ENCODE measurements around the gene AQP5. TPM values are rescaled to one million over a fixed set of nuclear protein-coding genes. Genes with fewer than 3 reads are reported as not detected.

Gene AQP5
- total and polyA plus RNA-seq, 2 of the 8 experiments (the other 6 are each of a cell fraction or from before 2014, with no cell fraction given): 2.5 to 3.2 TPM

GRCh38 chr12:49984476-49985359, 23.0 kb downstream of the AQP5 start:
- WGBS, 2 experiments (ENCODE audit: extremely low coverage in 1 of 2, insufficient coverage in 1 of 2, insufficient read length in 1 of 2, insufficient replicate concordance in 2 of 2, low coverage in 1 of 2, low lambda C conversion rate in 2 of 2, missing lambda C conversion rate in 1 of 2): 87% methylated on average over 9 of the region's 9 CpGs; no CpG with 5 or more reads in 1 of the 2 experiments
- Histone ChIP-seq H3K18ac (ENCODE audit: extremely low read depth, low read length) (no peak overlapping the region), H4K8ac (ENCODE audit: extremely low read depth, insufficient read depth, low read length) (no peak overlapping the region), H2AFZ (ENCODE audit: low read length) (no peak overlapping the region), H2BK120ac (replicated peaks; ENCODE audit: low read depth, low read length) (no peak overlapping the region), H4K91ac (replicated peaks; ENCODE audit: insufficient read length, low read length) (no peak overlapping the region), H2BK20ac (ENCODE audit: low read length) (no peak overlapping the region), H3K14ac (ENCODE audit: insufficient read length) (no peak overlapping the region), H3K27me3 (replicated peaks in 1 of 4; ENCODE audit: control insufficient read depth in 3 of 4, extremely low read depth in 1 of 4, insufficient read depth in 3 of 4, low read length in 3 of 4) (no peaks in the 10 kb centered on the region), H3K9ac (replicated peaks in 1 of 4; ENCODE audit: extremely low read depth in 1 of 4, low read depth in 3 of 4, low read length in 3 of 4) (no peak overlapping the region), H3K79me2 (ENCODE audit: control insufficient read depth in 1 of 2, insufficient read depth in 2 of 2, low read length in 2 of 2) (no peaks in the 10 kb centered on the region), H3K23ac (ENCODE audit: insufficient read length) (no peak overlapping the region), H3K9me3 (ENCODE audit: insufficient read depth in 2 of 2, low read depth in 1 of 2, low read length in 1 of 2) (no peaks in the 10 kb centered on the region), H3K4ac (replicated peaks; ENCODE audit: insufficient read length, low read depth, low read length) (no peak overlapping the region), H3K56ac (replicated peaks; ENCODE audit: insufficient read length, low read depth, low read length) (no peak overlapping the region), H3K4me2 (ENCODE audit: insufficient read depth in 1 of 2, low read depth in 2 of 2, low read length in 2 of 2) (no peak overlapping the region), H2BK15ac (ENCODE audit: low read length) (no peak overlapping the region), H2AK5ac (ENCODE audit: low read depth, low read length) (no peak overlapping the region), H3K79me1 (ENCODE audit: low read depth, low read length) (no peaks in the 10 kb centered on the region), H3K27ac (ENCODE audit: low read depth, low read length) (no peak overlapping the region), H2BK5ac (ENCODE audit: low read depth, low read length) (no peak overlapping the region), H4K20me1 (replicated peaks in 1 of 2; ENCODE audit: control insufficient read depth in 1 of 2, insufficient read depth in 2 of 2, low read length in 2 of 2) (peaks cover 0 to 6% of the 10 kb centered on the region in 2 experiments), H2BK12ac (ENCODE audit: low read depth, low read length) (no peak overlapping the region), H3K36me3 (ENCODE audit: control insufficient read depth in 2 of 4, insufficient read depth in 4 of 4, low read length in 3 of 4) (peaks cover 0 to 13% (median 3%) of the 10 kb centered on the region in 4 experiments; a peak in 3 of 8 replicates), H4K5ac (ENCODE audit: insufficient read length, low read depth, low read length) (no peak overlapping the region), H3K4me3 (ENCODE audit: extremely low read depth in 1 of 4, insufficient read depth in 2 of 4, low read depth in 3 of 4, low read length in 4 of 4) (no peak overlapping the region), H3K4me1 (replicated peaks in 1 of 4; ENCODE audit: control insufficient read depth in 3 of 4, insufficient read depth in 4 of 4, low read length in 3 of 4) (peaks cover 3 to 10% (median 6%) of the 10 kb centered on the region in 4 experiments; a peak in 6 of 7 replicates), H3K23me2 (ENCODE audit: low read depth, low read length) (no peaks in the 10 kb centered on the region)
- CTCF ChIA-PET (ENCODE audit: partially characterized antibody): interaction anchor here (0.5 to 23.0 kb wide), 15 partner anchors 9 to 721 kb away, joined by 3 to 420 read pairs (median 4); partner anchors contain the start of genes AQP5, AQP6 and ASIC1
- no peak for FAIRE-seq
- DNase-seq (ENCODE audit: low read depth in 1 of 2, low spot score in 2 of 2): no peak
- POLR2A ChIA-PET (ENCODE audit: partially characterized antibody): interaction anchor here (0.6 to 0.9 kb wide), 2 partner anchors 16 to 23 kb away, joined by 3 to 4 read pairs; no protein-coding TSS in a partner anchor
- TF ChIP-seq MAFK (IDR thresholded peaks at IDR 0.05; ENCODE audit: low read depth, low read length) (no peak), CTCF (IDR thresholded peaks at IDR 0.05; ENCODE audit: control extremely low read depth in 1 of 3, insufficient read depth in 1 of 3, low read depth in 1 of 3, low read length in 3 of 3) (no peak), MAX (IDR thresholded peaks at IDR 0.05) (no peak), ATF3 (IDR thresholded peaks at IDR 0.05; ENCODE audit: insufficient read depth, low read depth, low read length) (no peak), ATF2 (IDR thresholded peaks at IDR 0.05; ENCODE audit: low read length) (no peak), SP2 (IDR thresholded peaks at IDR 0.05; ENCODE audit: low read length) (no peak)

Data from H1 (cell line).